ACC112 (cell line): ENCODE data around the gene AURKA.
"Not testable (repeated sequence)": the region's sequence is repeated elsewhere in the genome, so short reads cannot be mapped to it uniquely, and the experiment has no call there.

Experiments
- H2AFZ ChIP-seq: fragments of 200-600 bp; sonication (generic); one replicate; pipeline ENCODE4 v1.6.0; 2017; ENCODE audit warnings: antibody characterized with exemption, low read length; ENCODE audit not compliant: unreplicated experiment
- H3K27ac ChIP-seq: fragments of 200-600 bp; sonication (generic); 2 replicates; pipeline ENCODE4 v1.5.1; 2014; ENCODE audit warnings: low read depth, mild to moderate bottlenecking, antibody characterized with exemption, low read length, moderate library complexity
- H3K27me3 ChIP-seq: fragments of 200-600 bp; sonication (generic); 2 replicates; pipeline ENCODE4 v1.6.1; 2014; ENCODE audit warnings: mild to moderate bottlenecking, antibody characterized with exemption, low read length, moderate library complexity, mixed read lengths; ENCODE audit not compliant: insufficient read depth
- H3K36me3 ChIP-seq: fragments of 200-600 bp; sonication (generic); 2 replicates; pipeline ENCODE4 v1.6.1; 2016; ENCODE audit warnings: mild to moderate bottlenecking, antibody characterized with exemption, low read length, moderate library complexity, mixed read lengths; ENCODE audit not compliant: insufficient read depth
- H3K4me1 ChIP-seq: fragments of 200-600 bp; sonication (generic); one replicate; pipeline ENCODE4 v1.6.1; 2016; ENCODE audit warnings: low read length, mixed read lengths; ENCODE audit not compliant: insufficient read depth, unreplicated experiment, control insufficient read depth
- H3K4me3 ChIP-seq: fragments of 200-600 bp; sonication (generic); 2 replicates; pipeline ENCODE4 v1.5.1; 2014; ENCODE audit warnings: mild to moderate bottlenecking, low read depth, low read length
- H3K79me2 ChIP-seq: fragments of 200-600 bp; sonication (generic); one replicate; pipeline ENCODE4 v1.6.0; 2016; ENCODE audit warnings: low read length; ENCODE audit not compliant: control insufficient read depth, unreplicated experiment, insufficient read depth

AURKA gene

GRCh38 chr20:56391037-56391436, 978 bp downstream of the AURKA start:
- Histone ChIP-seq H3K27me3 (no peaks in the 10 kb centered on the region), H3K4me1 (peaks cover 17% of the 10 kb centered on the region), H3K27ac (peak overlapping the region; percentile 92; the same call in 1 of the 2 replicates), H3K36me3 (peaks cover 15% of the 10 kb centered on the region), H3K4me3 (peak overlapping the region; percentile 89), H2AFZ (peak overlapping the region; percentile 10), H3K79me2 (peaks cover 93% of the 10 kb centered on the region)

DNA sequence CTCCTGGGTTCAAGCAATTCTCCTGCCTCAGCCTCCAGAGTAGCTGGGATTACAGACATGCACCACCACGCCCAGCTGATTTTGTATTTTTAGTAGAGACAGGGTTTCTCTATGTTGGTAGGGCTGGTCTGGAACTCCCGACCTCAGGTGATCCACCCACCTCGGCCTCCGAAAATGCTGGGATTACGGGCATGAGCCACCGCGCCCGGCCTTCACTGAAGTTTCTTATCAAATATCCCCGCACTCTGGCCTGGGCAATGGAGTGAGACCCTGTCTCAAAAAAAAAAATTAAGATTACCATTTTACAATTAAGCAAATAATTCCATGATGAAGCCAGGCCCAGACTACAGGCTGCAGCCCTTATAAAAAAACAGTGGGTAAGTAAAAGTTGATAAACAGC, 1.6 kb downstream of the AURKA start:
- H3K27ac ChIP-seq, H3K27me3 ChIP-seq, H3K36me3 ChIP-seq, H2AFZ ChIP-seq: not testable (repeated sequence)
- Histone ChIP-seq H3K4me1 (peaks cover 17% of the 10 kb centered on the region), H3K4me3 (peak overlapping the region; percentile 89), H3K79me2 (peaks cover 91% of the 10 kb centered on the region)

GRCh38 chr20:56389807-56390206, 2.2 kb downstream of the AURKA start:
- no peaks in the 10 kb centered on the region for H3K27me3 ChIP-seq
- no peak overlapping the region for H3K4me3 ChIP-seq
- peaks cover 91% of the 10 kb centered on the region for H3K79me2 ChIP-seq
- no peak overlapping the region for H2AFZ ChIP-seq
- H3K4me1 ChIP-seq = peaks cover 17% of the 10 kb centered on the region
- peaks cover 9% of the 10 kb centered on the region for H3K36me3 ChIP-seq
- H3K27ac ChIP-seq = no peak overlapping the region

- H3K79me2 ChIP-seq = peaks cover 91% of the 10 kb centered on the region
- H3K36me3 ChIP-seq = peaks cover 14% of the 10 kb centered on the region
- no peak overlapping the region for H2AFZ ChIP-seq
- no peaks in the 10 kb centered on the region for H3K27me3 ChIP-seq
- H3K27ac ChIP-seq = no peak overlapping the region
- peaks cover 13% of the 10 kb centered on the region for H3K4me1 ChIP-seq
- no peak overlapping the region for H3K4me3 ChIP-seq
Measured at GRCh38 chr20:56388882-56389281, 3.1 kb downstream of the AURKA start.

- H3K27me3 ChIP-seq = no peaks in the 10 kb centered on the region
- H3K27ac ChIP-seq = no peak overlapping the region
- peaks cover 18% of the 10 kb centered on the region for H3K36me3 ChIP-seq
- H3K4me3 ChIP-seq = no peak overlapping the region
- H3K79me2 ChIP-seq = peaks cover 86% of the 10 kb centered on the region
- H3K4me1 ChIP-seq = peaks cover 9% of the 10 kb centered on the region
- no peak overlapping the region for H2AFZ ChIP-seq
Measured at GRCh38 chr20:56386219-56386618, 5.8 kb downstream of the AURKA start.

- Histone ChIP-seq H3K27ac (no peak overlapping the region), H3K79me2 (peaks cover 82% of the 10 kb centered on the region), H3K36me3 (peaks cover 26% of the 10 kb centered on the region), H2AFZ (no peak overlapping the region), H3K4me1 (no peaks in the 10 kb centered on the region), H3K4me3 (no peak overlapping the region), H3K27me3 (no peaks in the 10 kb centered on the region)
Measured at GRCh38 chr20:56385130-56385529, 6.9 kb downstream of the AURKA start.

DNA sequence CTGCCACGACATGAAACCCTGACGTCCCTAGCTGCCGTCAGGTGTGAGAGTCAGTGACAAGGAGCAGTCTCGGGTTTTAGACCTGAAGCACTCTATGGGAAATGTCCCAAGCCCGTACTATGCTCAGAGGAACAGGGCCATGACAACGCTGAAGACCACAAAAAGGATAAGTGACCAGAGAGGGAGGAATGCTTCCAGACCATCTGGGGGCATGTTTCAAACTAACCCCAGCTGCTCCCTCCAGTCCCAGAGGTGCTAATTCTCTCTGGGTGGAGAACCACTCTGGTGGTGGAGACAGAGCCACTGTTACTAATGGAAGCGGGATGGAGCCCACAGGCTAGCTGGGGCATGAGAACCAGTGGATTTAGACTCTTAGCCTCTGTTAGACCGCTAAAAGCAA, 8.7 kb downstream of the AURKA start:
- Histone ChIP-seq H3K4me1 (no peaks in the 10 kb centered on the region), H2AFZ (no peak overlapping the region), H3K36me3 (peaks cover 34% of the 10 kb centered on the region), H3K27ac (no peak overlapping the region), H3K79me2 (peaks cover 76% of the 10 kb centered on the region), H3K4me3 (no peak overlapping the region), H3K27me3 (no peaks in the 10 kb centered on the region)

DNA sequence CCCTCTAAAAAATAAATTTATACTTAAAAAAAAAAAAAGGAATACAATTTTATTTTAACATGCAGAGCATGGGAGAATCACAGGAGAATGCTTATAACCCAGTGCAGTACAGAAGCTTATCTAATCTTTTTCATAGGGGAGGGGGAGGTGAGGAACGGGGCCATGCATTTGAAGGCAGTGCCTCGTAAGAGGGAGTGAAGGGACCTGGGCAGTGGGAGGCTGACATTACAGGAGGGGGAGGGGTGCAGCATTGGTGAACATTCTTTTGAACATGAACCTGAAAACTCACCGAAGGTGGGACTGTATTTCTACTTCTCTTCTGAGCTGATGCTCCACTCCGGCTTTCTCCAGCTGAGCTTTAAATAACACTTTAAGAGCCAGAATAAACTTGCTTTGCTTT, 9.3 kb downstream of the AURKA start:
- H3K27ac ChIP-seq = no peak overlapping the region
- H3K36me3 ChIP-seq = peaks cover 40% of the 10 kb centered on the region
- peaks cover 76% of the 10 kb centered on the region for H3K79me2 ChIP-seq
- H3K4me1 ChIP-seq = no peaks in the 10 kb centered on the region
- H3K4me3 ChIP-seq = no peak overlapping the region
- H3K27me3 ChIP-seq = no peaks in the 10 kb centered on the region
- H2AFZ ChIP-seq = no peak overlapping the region

DNA sequence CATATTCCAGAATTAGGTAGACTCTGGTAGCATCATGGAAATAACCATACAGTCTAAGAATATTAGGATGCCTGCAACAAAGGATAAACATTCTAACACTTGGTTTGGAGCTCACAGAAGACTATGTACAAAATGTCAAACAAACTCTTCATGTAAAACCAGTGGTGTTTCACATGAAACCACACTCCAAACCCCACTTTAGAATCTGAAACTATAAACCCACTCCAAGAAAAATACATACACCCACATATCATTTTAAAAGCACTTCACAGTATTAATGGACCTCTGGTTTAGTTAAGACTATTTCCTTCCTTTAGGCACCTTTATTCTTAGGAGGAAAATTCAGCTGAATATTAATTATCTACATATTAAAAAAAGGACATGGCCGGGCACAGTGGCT, 10.5 kb downstream of the AURKA start:
- Histone ChIP-seq H3K36me3 (peaks cover 38% of the 10 kb centered on the region), H3K27me3 (no peaks in the 10 kb centered on the region), H3K79me2 (peaks cover 75% of the 10 kb centered on the region), H3K4me3 (no peak overlapping the region), H3K27ac (no peak overlapping the region), H3K4me1 (no peaks in the 10 kb centered on the region), H2AFZ (no peak overlapping the region)

DNA sequence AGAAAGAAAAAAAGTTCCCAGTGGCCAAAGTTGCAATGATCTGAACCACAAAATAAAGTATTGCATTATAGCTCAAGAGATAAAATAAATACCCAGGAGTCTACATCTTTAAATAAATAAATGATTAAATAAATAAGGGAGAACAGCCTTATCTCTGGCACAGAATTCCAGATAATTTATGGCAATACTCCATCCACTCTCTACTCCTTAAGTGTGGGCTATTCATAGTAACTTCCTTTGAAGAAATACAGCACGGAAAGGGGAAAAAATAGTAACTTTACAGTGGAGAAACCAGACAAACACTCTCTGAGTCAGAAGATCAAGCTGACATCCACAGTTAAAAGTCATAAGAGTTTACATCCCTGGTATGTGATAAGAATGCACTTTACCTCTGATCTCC, 11.6 kb downstream of the AURKA start:
- no peaks in the 10 kb centered on the region for H3K27me3 ChIP-seq
- peaks cover 4% of the 10 kb centered on the region for H3K4me1 ChIP-seq
- peaks cover 77% of the 10 kb centered on the region for H3K79me2 ChIP-seq
- peaks cover 33% of the 10 kb centered on the region for H3K36me3 ChIP-seq
- no peak overlapping the region for H3K4me3 ChIP-seq
- no peak overlapping the region for H3K27ac ChIP-seq
- no peak overlapping the region for H2AFZ ChIP-seq

DNA sequence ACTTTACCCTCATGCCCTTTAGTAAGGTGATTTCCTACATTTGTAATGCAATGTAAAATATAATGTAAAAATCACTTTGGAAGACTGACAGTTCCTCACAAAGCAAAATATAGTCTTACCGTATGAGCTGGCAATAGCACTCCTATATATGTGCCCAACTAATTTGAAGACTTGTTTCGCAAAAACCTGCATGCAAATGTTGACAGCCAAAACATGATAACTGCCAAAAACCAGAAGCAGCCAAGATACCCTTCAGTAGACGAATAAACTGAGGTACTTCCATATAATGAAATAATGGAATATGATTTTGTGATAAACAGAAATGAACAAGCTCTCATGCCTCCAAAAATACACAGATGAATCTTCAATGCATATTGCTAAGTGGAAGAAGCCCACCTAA, 13.6 kb downstream of the AURKA start:
- Histone ChIP-seq H2AFZ (no peak overlapping the region), H3K79me2 (peaks cover 75% of the 10 kb centered on the region), H3K36me3 (peaks cover 31% of the 10 kb centered on the region)

More for the DNA sequence above, 13.6 kb downstream of the AURKA start:
- no peaks in the 10 kb centered on the region for H3K27me3 ChIP-seq
- H3K4me1 ChIP-seq = peaks cover 12% of the 10 kb centered on the region
- H3K27ac ChIP-seq = no peak overlapping the region
- no peak overlapping the region for H3K4me3 ChIP-seq
